ENCODE data around the gene IRAK1.

The IRAK1 gene

DNA sequence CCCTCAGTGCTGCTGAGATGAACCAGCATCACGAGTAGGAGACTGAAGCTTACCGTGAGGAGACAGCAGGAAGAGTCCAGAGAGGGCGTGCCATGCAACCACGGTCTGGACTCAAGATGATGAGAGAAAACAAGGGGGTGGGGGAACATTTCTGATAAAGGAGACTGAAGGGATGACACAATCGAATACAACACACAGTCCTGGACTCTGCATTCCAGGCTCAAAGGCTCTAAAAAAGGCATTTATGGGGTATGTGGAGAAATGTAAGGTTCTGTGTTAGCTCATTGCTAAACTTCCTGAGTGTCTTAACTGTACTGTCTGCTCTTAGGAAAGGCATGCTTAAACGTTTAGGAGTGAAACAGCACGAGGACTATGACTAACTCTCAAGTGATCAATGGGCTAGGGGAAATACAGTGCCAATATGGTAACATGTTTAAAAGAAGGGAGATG, 20.6 kb upstream of the IRAK1 start:
- DNase-seq: no peak

DNA sequence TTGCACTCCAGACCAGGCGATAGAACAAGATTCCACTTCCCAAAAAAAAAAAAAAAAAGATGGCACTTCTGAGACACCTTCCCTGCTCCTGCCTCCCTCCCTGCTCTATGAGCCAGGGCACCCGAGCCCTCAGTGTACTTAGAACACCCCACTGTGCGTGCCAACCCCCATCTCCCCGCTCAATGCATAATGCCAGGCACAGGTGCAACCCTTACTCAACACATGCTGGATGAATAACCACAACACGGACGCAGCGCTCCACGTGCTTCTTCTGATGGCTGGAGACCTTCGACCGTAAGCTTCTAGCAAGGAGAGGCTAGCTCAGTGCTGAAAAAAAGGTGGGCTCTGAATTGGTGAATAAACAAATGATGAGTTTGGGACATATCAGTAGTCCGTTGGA, 19.9 kb upstream of the IRAK1 start:
- no peak for DNase-seq

- no peak for DNase-seq
These were observed 19.0 kb upstream of the IRAK1 start for GRCh38 chrX:154038656-154039055.

DNA sequence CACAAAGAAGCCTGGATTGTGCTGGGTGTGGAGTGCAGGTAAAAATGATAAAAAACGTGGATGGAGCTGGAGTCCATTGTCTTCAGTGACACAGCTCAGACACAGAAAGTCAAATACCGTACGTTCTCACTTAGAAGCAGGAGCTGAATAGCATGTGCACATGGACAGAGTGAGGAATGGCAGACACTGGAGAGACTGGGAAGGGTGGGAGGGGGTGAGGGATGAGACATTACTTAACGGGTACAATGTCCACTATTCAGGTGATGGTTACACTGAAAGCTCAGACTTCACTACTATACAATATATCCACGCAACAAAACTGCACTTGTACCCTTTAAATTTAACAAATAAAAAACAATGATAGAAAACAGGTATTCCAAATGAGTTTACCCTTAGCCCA, 18.1 kb upstream of the IRAK1 start:
- DNase-seq: no peak

GRCh38 chrX:154036513-154036912, 16.8 kb upstream of the IRAK1 start:
- peak; percentile 34 for DNase-seq

DNA sequence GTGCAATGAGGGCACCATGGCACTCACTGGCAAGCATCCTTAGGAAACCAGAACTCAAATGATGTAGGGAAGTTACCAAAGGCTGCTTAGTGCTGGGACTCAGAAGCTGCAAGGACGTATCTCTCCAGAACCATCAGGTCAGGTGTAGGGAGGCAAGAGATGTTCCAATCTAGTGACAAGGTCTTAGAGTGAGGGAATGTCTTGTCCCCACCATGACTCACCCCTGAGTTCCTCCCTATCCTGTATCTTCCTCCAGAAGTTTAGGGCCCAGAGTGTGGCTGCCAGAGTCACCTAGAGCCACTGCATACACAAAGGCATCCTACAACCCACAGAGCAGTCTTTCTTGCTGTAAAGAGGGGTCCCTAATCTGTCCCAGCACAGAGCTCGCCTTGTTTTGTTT, 14.1 kb upstream of the IRAK1 start:
- no peak for DNase-seq

GRCh38 chrX:154032653-154033052, 13.0 kb upstream of the IRAK1 start:
- DNase-seq: no peak

GRCh38 chrX:154032160-154032559, 12.5 kb upstream of the IRAK1 start:
- DNase-seq: no peak

- DNase-seq: no peak
These were observed 11.1 kb upstream of the IRAK1 start for GRCh38 chrX:154030715-154031305.

DNA sequence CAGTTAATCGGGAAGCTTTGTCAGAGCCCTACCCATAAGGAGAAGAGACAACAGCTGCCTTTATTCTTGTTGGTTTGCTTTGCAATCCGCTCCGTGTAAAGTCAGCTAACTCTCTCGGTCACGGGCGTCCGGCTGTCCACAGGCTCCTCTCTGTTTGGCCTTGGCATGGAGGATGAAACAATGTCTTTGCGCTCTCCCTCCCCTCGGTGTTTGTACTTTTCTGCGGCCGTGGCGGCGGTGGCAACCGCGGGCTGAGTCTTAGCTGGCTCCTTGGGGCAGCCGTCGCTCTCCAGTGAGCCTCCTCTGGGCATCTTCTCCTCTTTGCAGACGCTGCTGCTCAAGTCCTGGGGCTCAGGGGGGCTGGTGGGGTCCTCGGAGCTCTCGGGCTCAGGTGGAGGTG, 10.6 kb upstream of the IRAK1 start:
- no peak for DNase-seq

DNA sequence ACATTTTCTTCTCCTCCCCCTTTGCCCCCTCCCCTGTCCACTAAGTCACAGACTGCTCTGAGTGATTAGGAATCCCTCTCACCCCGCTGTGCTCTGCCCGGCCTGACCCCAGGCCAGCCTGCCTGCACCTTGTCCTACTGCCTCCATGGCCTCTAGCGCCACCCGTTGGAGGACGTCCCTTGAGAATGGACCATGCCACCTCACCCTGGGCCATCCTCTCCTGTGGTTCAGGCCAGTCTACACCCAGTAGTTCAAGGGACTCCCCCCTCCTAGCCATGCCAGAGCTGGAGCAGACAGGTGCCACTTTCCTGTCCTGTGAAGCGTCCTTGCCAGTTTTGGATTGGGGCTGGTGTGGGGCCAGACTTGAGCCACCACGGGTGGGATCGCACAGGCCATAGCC, 9.7 kb upstream of the IRAK1 start:
- no peak for DNase-seq

GRCh38 chrX:154028502-154029184, 8.9 kb upstream of the IRAK1 start:
- no peak for DNase-seq

GRCh38 chrX:154027986-154028385, 8.3 kb upstream of the IRAK1 start:
- DNase-seq: no peak

- no peak for DNase-seq
These were observed 7.3 kb upstream of the IRAK1 start for GRCh38 chrX:154027022-154027402.

DNA sequence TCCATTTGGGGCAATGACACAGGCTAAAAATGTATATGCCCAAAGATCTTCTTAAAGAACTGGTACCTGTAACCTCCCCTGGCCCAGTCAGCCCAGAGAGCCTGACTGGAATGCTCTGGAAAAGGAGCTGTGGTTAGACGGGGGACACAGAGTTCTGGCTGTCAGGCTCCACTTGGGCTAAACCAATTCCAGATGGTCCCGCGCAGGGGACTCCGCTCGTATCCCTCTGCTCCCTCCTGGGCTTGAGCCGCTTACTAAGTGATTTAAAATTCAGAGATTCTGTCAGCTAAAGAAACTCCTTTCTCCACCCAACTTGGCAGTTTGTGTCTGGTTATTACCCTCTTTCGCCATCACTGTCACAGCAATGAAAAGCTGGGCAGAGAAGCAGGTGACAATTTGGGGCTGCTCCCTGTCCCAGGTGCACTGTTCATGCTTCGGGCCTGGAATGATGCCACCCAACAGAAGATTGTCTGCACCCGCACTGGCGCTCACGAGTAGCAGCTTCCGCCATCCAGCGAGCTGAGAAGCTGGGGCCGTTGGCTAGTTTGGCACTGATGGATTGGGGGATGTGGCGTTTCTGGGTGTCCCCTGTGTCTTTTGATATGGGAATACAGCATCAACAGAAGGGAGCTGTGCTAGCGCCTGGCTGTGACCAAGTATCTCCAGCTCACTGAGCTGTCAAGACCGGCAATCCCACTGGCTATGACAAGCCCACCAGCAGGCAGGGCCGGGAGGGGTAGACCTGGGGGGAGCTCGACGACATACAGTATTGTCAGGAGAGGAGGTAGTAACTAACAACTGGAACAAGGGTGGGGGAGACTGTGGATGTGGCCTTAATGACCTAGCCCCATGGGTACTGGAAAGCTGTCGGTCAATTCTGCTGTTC, 6.7 kb upstream of the IRAK1 start:
- DNase-seq: no peak

DNA sequence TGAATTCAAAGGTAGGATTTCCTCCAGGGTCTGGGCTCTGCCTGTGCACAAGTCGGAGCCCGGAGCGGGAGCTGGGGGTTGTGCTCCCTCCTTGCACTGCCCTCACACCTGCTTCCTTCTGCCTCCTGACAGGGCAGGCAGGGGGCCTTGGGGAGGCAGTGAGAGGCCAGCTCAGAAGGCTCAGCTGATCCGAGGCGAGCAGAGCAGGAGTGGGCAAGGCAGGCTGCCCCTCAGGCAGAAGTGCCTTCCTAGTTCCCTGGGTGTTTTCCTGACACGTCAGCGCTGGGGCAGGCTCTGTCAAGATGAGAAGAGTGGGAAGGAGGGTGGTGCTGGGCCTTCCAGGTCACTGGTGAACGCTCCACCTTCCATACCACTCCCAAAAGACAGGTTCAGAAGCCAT, 5.5 kb upstream of the IRAK1 start:
- DNase-seq: no peak

DNA sequence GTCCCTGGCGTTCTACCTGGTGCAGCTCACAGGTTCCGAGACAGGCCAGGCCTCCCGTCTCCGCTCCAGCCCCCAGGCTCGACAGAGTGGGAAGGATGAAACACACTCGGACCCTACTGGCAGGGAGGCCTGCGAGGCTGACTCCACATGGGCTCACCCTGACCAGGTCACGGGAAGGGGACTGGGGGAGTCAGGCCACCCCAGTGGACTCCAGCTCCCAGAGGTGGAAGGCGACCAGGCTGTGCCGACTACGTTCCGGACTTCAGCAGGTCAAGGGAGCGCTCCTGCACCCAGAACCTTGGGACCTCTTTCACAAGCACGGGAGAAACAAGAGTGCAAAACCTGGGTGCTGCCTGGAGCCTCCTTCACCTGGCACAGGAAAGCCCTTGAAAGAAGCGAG, 4.6 kb upstream of the IRAK1 start:
- DNase-seq: no peak

- DNase-seq: no peak
These were observed 3.7 kb upstream of the IRAK1 start for GRCh38 chrX:154023276-154024000.

DNA sequence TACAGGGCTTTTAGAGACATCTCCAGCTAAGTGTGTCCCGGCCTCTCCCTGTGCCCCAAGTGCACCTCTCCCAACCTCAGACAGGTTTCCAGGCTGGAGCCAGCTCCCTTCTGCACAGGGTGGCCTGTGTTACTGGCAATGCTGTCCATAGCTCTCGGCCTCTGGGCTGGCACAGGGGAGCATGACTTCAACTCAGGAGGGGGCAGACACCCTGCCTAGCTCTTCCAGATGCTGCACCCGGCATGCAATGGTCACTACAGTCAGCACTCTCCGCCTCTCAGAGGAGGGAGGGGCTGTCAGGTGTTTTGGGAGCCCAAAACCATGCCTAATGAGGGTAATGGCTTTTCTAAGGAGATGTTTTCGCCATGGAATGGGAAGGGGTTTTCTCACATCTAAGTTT, 2.4 kb upstream of the IRAK1 start:
- no peak for DNase-seq

DNA sequence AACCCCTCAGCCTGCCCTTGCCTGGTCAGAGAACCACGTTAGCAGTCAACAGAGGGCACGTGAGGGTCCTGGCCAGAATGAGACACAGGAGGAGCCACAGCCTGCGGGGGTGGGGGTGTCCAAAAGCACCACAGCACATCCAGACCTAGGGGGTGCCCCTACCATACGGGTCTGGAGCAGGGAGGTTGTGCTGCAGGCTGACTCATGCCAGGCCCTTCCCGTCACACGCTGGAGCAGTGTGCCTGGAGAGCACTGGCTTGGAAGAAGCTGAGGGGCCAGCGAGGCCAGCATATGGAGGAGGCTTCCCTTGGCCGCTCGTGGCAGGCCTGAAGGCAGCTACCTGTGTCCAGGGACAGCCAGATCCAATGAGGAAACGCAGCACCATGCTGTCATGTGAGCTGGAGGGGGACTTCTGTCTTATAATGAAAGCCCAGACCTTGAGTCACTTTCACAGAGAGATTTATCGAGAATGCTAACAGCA, 1.5 kb upstream of the IRAK1 start:
- DNase-seq: no peak

DNA sequence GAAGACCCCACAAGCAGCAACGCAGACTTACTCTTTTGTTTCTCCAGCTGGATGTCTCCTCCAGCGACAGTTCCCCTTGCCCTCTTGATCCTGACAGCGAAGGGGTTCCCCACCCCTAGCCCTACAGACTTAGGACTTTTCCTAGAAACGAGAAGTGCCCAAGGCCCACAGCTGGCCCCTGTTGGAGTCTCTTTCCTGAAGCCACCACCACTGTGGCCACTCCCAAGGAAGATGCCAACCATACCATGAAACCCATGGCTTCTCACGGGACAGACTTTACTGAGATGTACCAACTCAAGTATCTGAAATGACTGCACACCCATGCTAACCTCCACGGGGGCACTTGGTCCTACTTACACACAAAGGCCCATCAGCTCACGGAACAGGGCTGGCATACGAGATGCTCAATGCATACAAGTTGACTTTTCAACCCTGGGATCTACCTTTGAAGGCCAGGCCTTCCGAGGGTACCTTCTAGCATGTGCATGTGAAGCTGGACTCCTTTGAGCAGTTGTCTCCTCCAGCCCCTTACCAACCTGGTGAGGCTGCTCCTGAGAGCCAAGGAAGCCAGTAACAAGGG, 924 bp upstream of the IRAK1 start:
- no peak for DNase-seq

GRCh38 chrX:154019061-154019621, 561 bp downstream of the IRAK1 start:
- no peak for DNase-seq
